IMR-90 (cell line): ENCODE measurements around the gene UBE2B.
"Not testable (repeated sequence)": the region's sequence is repeated elsewhere in the genome, so short reads cannot be mapped to it uniquely, and the experiment has no call there.

Source experiments
- CEBPB ChIP-seq: IDR thresholded peaks from 2 replicates; pipeline ENCODE4 v1.6.1; 2012; ENCODE audit warnings: low read depth, low read length, improper control_type of control experiment
- MAZ ChIP-seq: IDR thresholded peaks from 2 replicates; pipeline ENCODE4 v1.6.1; 2012; ENCODE audit warnings: low read depth, mild to moderate bottlenecking, low read length, improper control_type of control experiment, moderate library complexity, borderline replicate concordance
- MXI1 ChIP-seq: IDR thresholded peaks from 2 replicates; pipeline ENCODE4 v1.6.1; 2012; ENCODE audit warnings: low read depth, mild to moderate bottlenecking, low read length, moderate library complexity, borderline replicate concordance
- POLR2A ChIP-seq: IDR thresholded peaks from 2 replicates; pipeline ENCODE4 v1.6.1; 2012; ENCODE audit warnings: mild to moderate bottlenecking, low read depth, low read length
- RAD21 ChIP-seq: IDR thresholded peaks from 2 replicates; pipeline ENCODE4 v1.6.1; 2012; ENCODE audit warnings: low read length, improper control_type of control experiment
- RCOR1 ChIP-seq: IDR thresholded peaks from 2 replicates; pipeline ENCODE4 v1.6.1; 2012; ENCODE audit warnings: mild to moderate bottlenecking, low read length, improper control_type of control experiment; ENCODE audit not compliant: insufficient replicate concordance
- RFX5 ChIP-seq: IDR thresholded peaks from 2 replicates; pipeline ENCODE4 v1.8.0; 2012; ENCODE audit warnings: low read depth, mild to moderate bottlenecking, low read length, moderate library complexity
- TF ChIP-seq, protein P1 (sequence below): fragments of 150-350 bp; IDR thresholded peaks from 2 replicates; pipeline ENCODE4 v1.6.1; 2016; ENCODE audit warnings: low read depth, mild to moderate bottlenecking, low read length, moderate library complexity, borderline replicate concordance
- TF ChIP-seq, protein P2 (sequence below): conservative IDR thresholded peaks from 2 replicates; pipeline ENCODE4 v1.5.1; 2012; ENCODE audit warnings: mild to moderate bottlenecking, low read depth, low read length, improper control_type of control experiment
- TF ChIP-seq, protein P3 (sequence below): fragments of 150-350 bp; IDR thresholded peaks from 2 replicates; pipeline ENCODE4 v1.6.1; 2017; ENCODE audit warnings: mild to moderate bottlenecking, antibody characterized with exemption, low read length, low read depth

DNA sequence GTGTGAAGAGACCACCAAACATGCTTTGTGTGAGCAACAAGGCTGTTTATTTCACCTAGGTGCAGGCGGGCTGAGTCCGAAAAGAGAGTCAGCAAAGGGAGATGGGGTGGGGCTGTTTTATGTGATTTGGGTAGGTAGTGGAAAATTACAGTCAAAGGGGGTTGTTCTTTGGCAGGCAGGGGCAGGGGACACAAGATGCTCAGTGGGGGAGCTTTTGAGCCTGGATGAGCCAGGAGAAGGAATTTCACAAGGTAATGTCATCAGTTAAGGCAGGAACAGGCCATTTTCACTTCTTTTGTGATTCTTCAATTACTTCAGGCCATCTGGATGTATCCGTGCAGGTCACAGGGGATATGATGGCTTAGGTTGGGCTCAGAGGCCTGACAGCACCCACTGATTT, 25.9 kb upstream of the UBE2B start:
- TF ChIP-seq, protein P1, sequence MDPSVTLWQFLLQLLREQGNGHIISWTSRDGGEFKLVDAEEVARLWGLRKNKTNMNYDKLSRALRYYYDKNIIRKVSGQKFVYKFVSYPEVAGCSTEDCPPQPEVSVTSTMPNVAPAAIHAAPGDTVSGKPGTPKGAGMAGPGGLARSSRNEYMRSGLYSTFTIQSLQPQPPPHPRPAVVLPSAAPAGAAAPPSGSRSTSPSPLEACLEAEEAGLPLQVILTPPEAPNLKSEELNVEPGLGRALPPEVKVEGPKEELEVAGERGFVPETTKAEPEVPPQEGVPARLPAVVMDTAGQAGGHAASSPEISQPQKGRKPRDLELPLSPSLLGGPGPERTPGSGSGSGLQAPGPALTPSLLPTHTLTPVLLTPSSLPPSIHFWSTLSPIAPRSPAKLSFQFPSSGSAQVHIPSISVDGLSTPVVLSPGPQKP, result not testable (repeated sequence)
- TF ChIP-seq RAD21, MAZ, POLR2A, MXI1, CEBPB, RFX5, RCOR1: not testable (repeated sequence)
- TF ChIP-seq, protein P2, sequence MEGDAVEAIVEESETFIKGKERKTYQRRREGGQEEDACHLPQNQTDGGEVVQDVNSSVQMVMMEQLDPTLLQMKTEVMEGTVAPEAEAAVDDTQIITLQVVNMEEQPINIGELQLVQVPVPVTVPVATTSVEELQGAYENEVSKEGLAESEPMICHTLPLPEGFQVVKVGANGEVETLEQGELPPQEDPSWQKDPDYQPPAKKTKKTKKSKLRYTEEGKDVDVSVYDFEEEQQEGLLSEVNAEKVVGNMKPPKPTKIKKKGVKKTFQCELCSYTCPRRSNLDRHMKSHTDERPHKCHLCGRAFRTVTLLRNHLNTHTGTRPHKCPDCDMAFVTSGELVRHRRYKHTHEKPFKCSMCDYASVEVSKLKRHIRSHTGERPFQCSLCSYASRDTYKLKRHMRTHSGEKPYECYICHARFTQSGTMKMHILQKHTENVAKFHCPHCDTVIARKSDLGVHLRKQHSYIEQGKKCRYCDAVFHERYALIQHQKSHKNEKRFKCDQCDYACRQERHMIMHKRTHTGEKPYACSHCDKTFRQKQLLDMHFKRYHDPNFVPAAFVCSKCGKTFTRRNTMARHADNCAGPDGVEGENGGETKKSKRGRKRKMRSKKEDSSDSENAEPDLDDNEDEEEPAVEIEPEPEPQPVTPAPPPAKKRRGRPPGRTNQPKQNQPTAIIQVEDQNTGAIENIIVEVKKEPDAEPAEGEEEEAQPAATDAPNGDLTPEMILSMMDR, result not testable (repeated sequence)
- TF ChIP-seq, protein P3, sequence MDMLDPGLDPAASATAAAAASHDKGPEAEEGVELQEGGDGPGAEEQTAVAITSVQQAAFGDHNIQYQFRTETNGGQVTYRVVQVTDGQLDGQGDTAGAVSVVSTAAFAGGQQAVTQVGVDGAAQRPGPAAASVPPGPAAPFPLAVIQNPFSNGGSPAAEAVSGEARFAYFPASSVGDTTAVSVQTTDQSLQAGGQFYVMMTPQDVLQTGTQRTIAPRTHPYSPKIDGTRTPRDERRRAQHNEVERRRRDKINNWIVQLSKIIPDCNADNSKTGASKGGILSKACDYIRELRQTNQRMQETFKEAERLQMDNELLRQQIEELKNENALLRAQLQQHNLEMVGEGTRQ, result not testable (repeated sequence)
